WERI-Rb-1 (cell line): Measurements from ENCODE around the gene ZCCHC18.

Source experiments
- DNase-seq: peaks from one replicate; pipeline ENCODE4 v3.0.0-alpha.2; 2020
- H3K27ac ChIP-seq: fragments of 250-450 bp; sonication (Bioruptor Pico); 2 replicates; pipeline ENCODE4 v1.5.1; 2020; ENCODE audit warnings: mild to moderate bottlenecking, moderate library complexity
- H3K27me3 ChIP-seq: fragments of 250-450 bp; sonication (Bioruptor Pico); 2 replicates; pipeline ENCODE4 v1.5.1; 2021; ENCODE audit warnings: mild to moderate bottlenecking, low read depth, moderate library complexity; ENCODE audit not compliant: insufficient read depth, severe bottlenecking
- H3K36me3 ChIP-seq: fragments of 250-450 bp; sonication (Bioruptor Pico); 2 replicates; pipeline ENCODE4 v1.5.1; 2020; ENCODE audit warnings: mild to moderate bottlenecking, moderate library complexity
- H3K4me3 ChIP-seq: 2 replicates; pipeline ENCODE4 v1.5.1; 2011; ENCODE audit warnings: low read depth, mild to moderate bottlenecking, control low read depth, low read length
- H3K9me3 ChIP-seq: fragments of 250-450 bp; sonication (Bioruptor Pico); 2 replicates; pipeline ENCODE4 v1.5.1; 2021; ENCODE audit warnings: mild to moderate bottlenecking, moderate library complexity; ENCODE audit not compliant: severe bottlenecking
- CTCF ChIP-seq: IDR thresholded peaks from 2 replicates; pipeline ENCODE4 v1.5.1; 2011; ENCODE audit warnings: low read depth, mild to moderate bottlenecking, control low read depth, inconsistent platforms, low read length

The ZCCHC18 gene

GRCh38 chrX:104137496-104137895, 25.2 kb downstream of the ZCCHC18 start:
- no peak for DNase-seq
- Histone ChIP-seq H3K4me3 (no peak overlapping the region), H3K27me3 (no peaks in the 10 kb centered on the region), H3K27ac (no peak overlapping the region), H3K36me3 (no peaks in the 10 kb centered on the region), H3K9me3 (no peaks in the 10 kb centered on the region)
- no peak for TF ChIP-seq CTCF

- H3K27me3 ChIP-seq = no peaks in the 10 kb centered on the region
- H3K27ac ChIP-seq = no peak overlapping the region
- no peak for TF ChIP-seq CTCF
Measured at GRCh38 chrX:104141087-104141760, 28.9 kb downstream of the ZCCHC18 start.

GRCh38 chrX:104151037-104151436, 38.7 kb downstream of the ZCCHC18 start:
- H3K36me3 ChIP-seq = no peaks in the 10 kb centered on the region
- no peak overlapping the region for H3K4me3 ChIP-seq
- H3K9me3 ChIP-seq = no peaks in the 10 kb centered on the region
- no peak for TF ChIP-seq CTCF
- no peaks in the 10 kb centered on the region for H3K27me3 ChIP-seq
- no peak for DNase-seq
- no peak overlapping the region for H3K27ac ChIP-seq

More at GRCh38 chrX:104141087-104141760, 28.9 kb downstream of the ZCCHC18 start:
- H3K4me3 ChIP-seq = no peak overlapping the region
- H3K9me3 ChIP-seq = no peaks in the 10 kb centered on the region
- H3K36me3 ChIP-seq = no peaks in the 10 kb centered on the region
- no peak for DNase-seq

- TF ChIP-seq CTCF = no peak
- Histone ChIP-seq H3K27me3 (peaks cover 4% of the 10 kb centered on the region), H3K36me3 (no peaks in the 10 kb centered on the region), H3K27ac (peak within 1 kb of the TSS; percentile 70), H3K9me3 (no peaks in the 10 kb centered on the region), H3K4me3 (peak within 1 kb of the TSS; percentile 53)
- peak; percentile 82 for DNase-seq
Measured at GRCh38 chrX:104156630-104157529, 44.6 kb downstream of the ZCCHC18 start, which contains the start of gene SLC25A53. Gene SLC25A53, minus strand, starts transcription at chrX:104157009. Its CDS starts 51,752 bp downstream, at chrX:104105257.
